Panc1 (cell line): ENCODE data around the gene OVOL1. TPM values are rescaled to one million over a fixed set of nuclear protein-coding genes. Genes with fewer than 3 reads are reported as not detected.

Source experiments
- ATAC-seq: fragments of 200-7000 bp; cut with Tn5 transposase; 2 replicates; pipeline ENCODE4 v1.9.1; 2020; ENCODE audit warnings: mild to moderate bottlenecking, moderate library complexity
- BruUV-seq: library from RNA; stranded (reverse); fragments of 400-500 nt; replicated peaks from 2 replicates; lab custom pipeline; 2021; lab: Mats Ljungman, UMichigan
- CTCF ChIA-PET: fragments of 300-600 bp; sonication (Branson Sonifier 250); formaldehyde crosslinking; loops from one replicate; lab custom pipeline; 2022; ENCODE audit warnings: antibody characterized with exemption; lab: Charles Lee
- POLR2A ChIA-PET: fragments of 300-600 bp; sonication (Branson Sonifier 250); formaldehyde crosslinking; loops from one replicate; lab custom pipeline; 2022; ENCODE audit warnings: antibody characterized with exemption; lab: Charles Lee
- DNase-seq: peaks from one replicate; pipeline ENCODE4 v3.0.0-alpha.2; 2010; ENCODE audit warnings: low read depth, low spot score
- H3K27ac ChIP-seq: 2 replicates; pipeline ENCODE4 v1.5.1; 2011; ENCODE audit warnings: mild to moderate bottlenecking, low read length, inconsistent platforms
- H3K27me3 ChIP-seq: fragments of 200-500 bp; sonication (Bioruptor generic); 2 replicates; pipeline ENCODE4 v1.6.0; 2014; ENCODE audit warnings: low read length, inconsistent platforms; ENCODE audit not compliant: control insufficient read depth, insufficient read depth
- H3K36me3 ChIP-seq: fragments of 200-500 bp; sonication (Bioruptor generic); 2 replicates; pipeline ENCODE4 v1.5.1; 2014; ENCODE audit warnings: inconsistent platforms, mild to moderate bottlenecking, low read length, moderate library complexity; ENCODE audit not compliant: control insufficient read depth, insufficient read depth
- H3K4me1 ChIP-seq: 2 replicates; pipeline ENCODE4 v1.5.1; 2011; ENCODE audit warnings: inconsistent platforms, mild to moderate bottlenecking, low read length, moderate library complexity; ENCODE audit not compliant: control insufficient read depth, insufficient read depth
- H3K4me3 ChIP-seq, 2 experiments: 2 replicates each; pipeline ENCODE4 v1.5.1; 2011 to 2012; ENCODE audit warnings: low read depth in 2 of 2, low read length in 2 of 2, mild to moderate bottlenecking in 2 of 2, inconsistent platforms in 1 of 2, moderate library complexity in 1 of 2
- H3K9me3 ChIP-seq: fragments of 200-500 bp; sonication (Bioruptor generic); 2 replicates; pipeline ENCODE4 v1.5.1; 2014; ENCODE audit warnings: low read depth, mild to moderate bottlenecking, inconsistent platforms, low read length, moderate library complexity; ENCODE audit not compliant: control insufficient read depth, insufficient read depth
- CTCF ChIP-seq: fragments of 450-650 bp; IDR thresholded peaks from 2 replicates; pipeline ENCODE4 v1.5.1; 2017; ENCODE audit warnings: mild to moderate bottlenecking
- POLR2AphosphoS5 ChIP-seq: IDR thresholded peaks from 2 replicates; pipeline ENCODE4 v1.6.1; 2012; ENCODE audit warnings: mild to moderate bottlenecking, low read depth, low read length, moderate library complexity
- REST ChIP-seq, 2 experiments: IDR thresholded peaks; 2 replicates each; pipeline ENCODE4 v1.6.1; 2011 to 2012; ENCODE audit warnings: low read depth in 2 of 2, control low read depth in 1 of 2, low read length in 1 of 2, mild to moderate bottlenecking in 1 of 2, moderate library complexity in 1 of 2; ENCODE audit not compliant: insufficient read depth in 1 of 2
- SIN3A ChIP-seq: IDR thresholded peaks from 2 replicates; pipeline ENCODE4 v1.6.1; 2012; ENCODE audit warnings: low read depth, mild to moderate bottlenecking, low read length, moderate library complexity, borderline replicate concordance; ENCODE audit not compliant: insufficient read depth
- TCF7L2 ChIP-seq: IDR thresholded peaks from 2 replicates; pipeline ENCODE4 v1.6.1; 2011; ENCODE audit warnings: mild to moderate bottlenecking, low read depth, low read length, inconsistent platforms
- in situ Hi-C: cut with HindIII; loops from 2 replicates; pipeline ENCODE4 v1.10.0; 2016; ENCODE audit warnings: low sequenced_read_pairs, low pct_unique_long_range_greater_than_20kb
- intact Hi-C: fragments of 100-400 bp; cut with micrococcal nuclease; formaldehyde crosslinking; loops from one replicate; pipeline ENCODE4 v1.10.0; 2022; ENCODE audit not compliant: unreplicated experiment
- total RNA-seq: library from RNA; stranded (reverse); gene quantifications from one replicate; pipeline ENCODE4 v1.2.1, GENCODE V29; 2021; ENCODE audit not compliant: unreplicated experiment

OVOL1 gene
- total RNA-seq, 1 experiment from 2014 or later, result 0.23 TPM

- BruUV-seq, result no TSS peak
- peaks cover 6% of the 10 kb centered on the region; the same call in 1 of the 2 replicates for H3K27me3 ChIP-seq
Observed at GRCh38 chr11:65792456-65792855, 5.6 kb downstream of the OVOL1 start.

GRCh38 chr11:65793144-65793581, 6.3 kb downstream of the OVOL1 start:
- H3K4me1 ChIP-seq, result peaks cover 6% of the 10 kb centered on the region; the same call in 1 of the 2 replicates

More at GRCh38 chr11:65792456-65792855, 5.6 kb downstream of the OVOL1 start:
- no peaks in the 10 kb centered on the region for H3K36me3 ChIP-seq
- ChIA-PET CTCF (interaction anchor here (0.6 to 1.3 kb wide), 2 partner anchors 13 to 76 kb away, joined by 3 to 5 read pairs; no protein-coding TSS in a partner anchor), POLR2A (interaction anchor here (0.6 kb wide), 1 partner anchor 14 kb away, joined by 3 read pairs; no protein-coding TSS in a partner anchor)
- intact Hi-C loops, result no loop called here
- H3K4me3 ChIP-seq, result no peak overlapping the region
- H3K4me1 ChIP-seq, result peaks cover 11% of the 10 kb centered on the region; the same call in 1 of the 2 replicates
- no peak for TF ChIP-seq TCF7L2
- TF ChIP-seq REST (IDR thresholded peaks at IDR 0.05; ENCODE audit: insufficient read depth in 1 of 2, low read depth in 2 of 2, low read length in 1 of 2), result no peak
- TF ChIP-seq SIN3A, result no peak
- no peak for TF ChIP-seq CTCF
- TF ChIP-seq POLR2AphosphoS5, result no peak
- no peaks in the 10 kb centered on the region for H3K9me3 ChIP-seq
- DNase-seq (no peak), ATAC-seq (no peak)
- no peak overlapping the region for H3K27ac ChIP-seq
- in situ Hi-C loops, result no loop called here

More at GRCh38 chr11:65793144-65793581, 6.3 kb downstream of the OVOL1 start:
- H3K9me3 ChIP-seq, result no peaks in the 10 kb centered on the region
- in situ Hi-C loops (no loop called here), intact Hi-C loops (no loop called here)
- ChIA-PET CTCF (no interaction called here), POLR2A (no interaction called here)
- ATAC-seq, result no peak
- TF ChIP-seq POLR2AphosphoS5 (no peak), SIN3A (no peak), REST (IDR thresholded peaks at IDR 0.05; ENCODE audit: insufficient read depth in 1 of 2, low read depth in 2 of 2, low read length in 1 of 2) (no peak), CTCF (no peak), TCF7L2 (no peak)
- no TSS peak for BruUV-seq
- no peaks in the 10 kb centered on the region for H3K36me3 ChIP-seq
- no peak overlapping the region for H3K27ac ChIP-seq
- no peak overlapping the region for H3K4me3 ChIP-seq
- DNase-seq, result no peak
- peaks cover 2% of the 10 kb centered on the region; the same call in 1 of the 2 replicates for H3K27me3 ChIP-seq
